Fibroblast of skin of back (primary cell): ENCODE data around the gene SLC41A3. TPM values are rescaled to one million over a fixed set of nuclear protein-coding genes. Genes with fewer than 3 reads are reported as not detected.

Experiments
- DNase-seq: peaks from one replicate; pipeline ENCODE4 v3.0.0-alpha.2; 2013
- polyA plus RNA-seq, 2 experiments: library from polyadenylated mRNA; unstranded; fragments of 120-200 nt; gene quantifications; one replicate each; pipeline ENCODE4 v1.2.1, GENCODE V29; 2013; ENCODE audit not compliant: insufficient read length in 2 of 2

The SLC41A3 gene
- 34.8 TPM for polyA plus RNA-seq (2013, experiment 1 of 2; ENCODE audit: insufficient read length)
- 36.6 TPM for polyA plus RNA-seq (2013, experiment 2 of 2; ENCODE audit: insufficient read length)

DNA sequence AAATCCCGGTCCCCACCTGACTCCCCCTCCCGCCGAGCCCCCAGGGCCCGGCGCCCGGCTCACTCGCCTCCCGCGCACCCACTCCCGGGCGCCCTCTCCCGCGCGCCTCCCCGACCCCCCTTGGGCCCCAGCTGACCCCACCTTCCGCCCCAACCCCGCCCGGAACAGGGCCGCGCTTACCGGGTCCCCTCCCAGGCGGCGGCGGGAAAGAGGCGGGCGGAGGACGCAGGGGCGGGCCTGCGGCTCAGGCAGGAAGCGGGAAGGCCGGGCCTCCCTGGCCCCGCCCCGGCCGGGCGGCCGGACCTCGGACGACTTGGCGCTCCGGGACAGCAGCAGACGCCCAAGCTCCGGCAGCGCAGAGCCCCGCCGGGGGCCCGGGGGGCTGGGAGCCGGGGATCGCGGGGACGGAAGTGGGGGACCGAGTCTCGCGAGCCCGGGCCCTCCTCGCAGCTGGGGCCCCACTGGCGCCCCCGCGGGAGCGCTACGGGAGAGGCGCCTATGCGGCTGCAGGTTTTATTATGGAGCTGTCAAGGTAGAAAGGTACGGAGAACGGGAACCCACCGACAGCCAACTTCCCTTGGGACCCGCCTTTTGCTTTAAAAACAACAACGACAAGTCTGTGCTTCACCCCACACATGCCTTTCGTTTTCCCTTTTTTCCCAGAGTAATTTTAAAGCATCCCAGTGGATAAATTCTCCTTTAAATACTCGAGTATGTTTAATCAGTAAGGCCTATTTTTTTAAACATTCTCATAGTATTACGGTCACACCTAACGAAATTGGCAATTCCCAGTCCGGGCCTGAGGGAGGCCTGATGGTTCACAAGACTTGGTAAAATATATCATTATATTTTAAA, at the start of gene SLC41A3:
SLC41A3 (minus strand) TSS at position 212 of the 855 bp plus-strand sequence. CDS start 15,905 bp downstream, outside the sequence.
- peak; percentile 81 for DNase-seq

DNA sequence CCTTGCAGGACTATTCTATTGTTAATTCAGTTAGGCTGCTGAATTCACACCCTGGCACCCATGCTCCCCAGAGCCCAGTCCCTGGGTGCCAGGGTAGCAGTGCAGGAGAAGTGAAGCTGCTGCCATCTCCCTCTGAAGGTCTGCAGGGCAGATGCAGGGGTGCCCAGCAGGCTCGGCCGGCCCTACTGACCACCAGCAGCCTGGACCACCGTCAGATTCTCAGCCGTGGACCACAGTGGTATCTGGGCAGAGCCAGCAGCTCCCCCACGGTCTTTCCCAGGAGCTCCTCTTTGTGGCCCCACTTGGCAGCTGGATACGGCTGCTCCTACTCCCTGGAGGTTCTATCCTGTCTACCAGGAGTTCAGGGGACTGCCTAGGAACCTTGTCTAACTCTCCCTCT, 49.7 kb upstream of the SLC41A3 start:
- DNase-seq: no peak

DNA sequence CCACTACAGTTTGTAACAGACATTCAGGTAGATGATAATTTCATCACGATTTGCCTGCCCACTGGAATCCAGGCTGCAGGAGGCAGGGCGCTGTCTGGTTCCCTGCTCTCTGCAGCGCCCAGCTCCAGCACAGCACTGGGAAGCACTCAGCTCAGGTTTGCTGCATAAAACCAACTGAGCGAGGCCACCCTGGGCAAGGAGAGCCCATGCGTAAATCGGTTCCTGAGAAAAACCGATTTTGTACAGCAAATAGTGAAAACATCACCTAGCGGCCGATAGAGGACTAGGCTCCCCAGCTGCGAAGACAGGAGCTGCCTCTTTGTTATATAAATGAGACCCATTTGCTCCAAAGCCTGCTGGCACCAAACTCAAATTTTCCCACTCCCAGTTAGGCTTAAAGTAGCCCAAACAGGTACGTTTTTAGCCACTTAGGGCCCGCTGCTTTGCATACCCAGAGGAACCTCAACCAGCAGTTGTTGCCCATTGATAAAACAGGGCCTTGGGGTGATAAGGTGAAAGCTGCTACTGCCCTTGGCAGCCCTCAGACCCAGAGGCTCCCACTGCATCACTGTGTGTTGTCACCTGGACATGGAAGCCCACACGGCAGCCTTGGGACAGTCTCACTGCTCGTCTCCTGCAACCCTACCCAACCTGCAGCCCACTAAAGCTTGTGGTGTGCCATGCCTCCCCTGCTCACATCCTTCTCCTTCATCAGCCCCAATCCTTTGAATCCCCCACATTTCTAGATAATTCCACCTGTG, 49.0 kb upstream of the SLC41A3 start:
- DNase-seq: no peak

DNA sequence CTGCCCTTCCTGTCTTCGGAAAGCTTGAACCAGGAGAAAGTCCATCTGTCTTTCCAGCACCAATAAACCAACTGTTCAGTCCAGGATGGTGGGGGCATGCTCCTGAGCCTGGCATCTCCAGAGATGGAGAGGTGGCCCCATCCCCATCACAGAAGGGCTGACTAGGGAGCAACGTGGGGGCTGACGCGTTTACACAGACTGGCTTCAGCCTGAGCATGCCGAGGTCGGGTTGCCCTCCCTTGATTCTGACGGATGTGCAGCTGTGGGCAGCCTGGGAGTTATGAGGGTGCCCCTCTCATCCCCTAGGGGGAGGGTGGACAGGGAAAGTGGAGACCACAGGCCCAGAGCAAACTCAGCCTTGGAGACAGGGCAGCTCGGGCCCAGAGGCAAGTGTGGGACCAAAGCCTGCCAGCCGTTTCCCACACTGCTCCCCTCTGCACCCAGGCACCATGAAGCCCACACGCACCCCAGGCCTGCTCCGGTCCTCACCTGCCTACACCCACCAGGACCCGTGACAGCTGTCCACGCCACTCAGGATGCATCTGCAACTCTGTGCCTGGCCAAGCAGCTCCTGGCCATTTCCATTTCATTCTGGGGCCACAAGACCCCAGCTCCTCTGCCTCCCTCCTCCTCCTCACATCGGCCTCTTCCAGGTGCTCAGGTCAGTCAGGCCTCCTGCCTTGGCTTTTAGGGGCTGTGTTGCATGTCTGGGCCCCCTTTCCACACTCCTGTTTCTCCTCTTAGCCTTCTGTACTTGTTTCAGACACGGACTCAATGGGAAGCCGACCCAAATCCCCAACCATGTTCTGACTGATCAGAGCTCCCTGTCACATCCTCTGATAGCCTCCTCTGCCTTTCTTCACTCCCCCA, 48.2 kb upstream of the SLC41A3 start:
- no peak for DNase-seq

DNA sequence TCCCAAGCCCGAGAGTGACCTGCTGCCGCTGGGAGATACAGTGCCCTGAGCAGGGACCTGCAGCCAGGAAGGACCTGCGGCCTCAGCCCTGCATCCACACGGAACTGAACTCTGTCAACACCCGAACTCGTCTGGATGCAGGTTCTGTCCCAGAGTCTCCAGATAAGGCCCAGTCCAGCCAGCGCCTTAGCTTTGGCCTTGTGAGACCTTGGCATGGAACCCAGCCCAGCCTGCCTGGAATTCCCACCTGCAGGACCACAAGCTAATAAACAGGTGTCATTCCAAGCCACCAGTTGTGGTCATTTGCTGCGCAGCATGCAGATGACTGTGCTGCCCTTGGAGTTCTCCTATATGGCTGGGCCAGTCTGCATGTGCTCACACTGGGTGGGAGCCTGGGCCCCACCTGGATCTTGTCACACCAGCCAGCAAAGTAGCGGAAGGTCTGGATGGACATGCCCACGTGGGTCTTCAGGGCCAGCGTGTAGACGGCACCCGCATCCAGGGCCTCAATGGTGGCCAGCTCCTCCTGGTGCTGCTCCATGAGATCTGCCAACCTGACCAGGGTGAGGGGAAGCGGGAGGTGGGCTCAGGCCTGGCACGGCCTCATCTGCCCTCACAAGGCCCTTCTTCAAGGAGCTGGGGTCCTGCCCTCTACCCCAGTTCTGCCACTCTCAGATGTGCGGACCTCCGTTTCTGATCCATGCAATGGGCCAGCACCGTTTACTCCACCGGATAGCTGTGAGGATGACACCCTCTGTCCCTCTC, 47.2 kb upstream of the SLC41A3 start:
- DNase-seq: no peak

DNA sequence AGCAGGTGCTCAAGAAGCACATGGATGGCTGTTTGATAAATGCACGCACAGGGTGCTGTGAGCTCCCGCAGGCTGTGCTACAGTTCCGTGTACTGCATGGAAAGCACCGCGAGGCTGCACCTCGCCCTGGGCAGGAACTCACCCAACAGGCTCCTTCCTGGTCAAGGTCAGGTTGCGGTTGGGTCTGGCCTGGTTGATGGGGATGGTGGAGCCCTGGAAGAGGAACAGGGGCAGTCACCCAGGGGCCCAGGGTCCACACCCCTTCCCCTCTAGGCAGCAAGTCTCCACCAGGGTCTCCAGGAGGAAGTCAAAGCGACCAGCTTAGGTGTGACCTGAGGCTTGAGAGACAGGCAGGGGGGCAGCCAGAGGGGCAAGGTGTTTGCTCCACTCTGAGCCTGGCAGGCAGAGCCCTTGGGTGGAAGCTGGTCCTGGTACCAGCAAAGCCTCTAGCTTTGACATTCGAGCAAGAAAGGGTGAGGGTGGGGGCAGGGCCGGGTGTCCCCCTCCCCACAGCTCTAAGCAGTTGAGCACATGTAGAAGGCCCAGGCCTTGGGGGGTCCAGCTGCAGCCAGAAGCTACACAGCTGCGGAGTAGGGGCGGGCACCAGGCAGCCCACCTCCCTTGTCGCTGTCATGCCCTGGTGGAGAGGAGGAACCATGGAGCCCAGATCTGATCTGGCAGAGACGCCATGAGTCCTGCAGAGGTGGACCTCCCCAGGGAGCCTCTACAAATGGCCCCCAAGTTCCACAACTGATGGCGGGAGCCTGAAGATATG, 46.3 kb upstream of the SLC41A3 start:
- DNase-seq: no peak

DNA sequence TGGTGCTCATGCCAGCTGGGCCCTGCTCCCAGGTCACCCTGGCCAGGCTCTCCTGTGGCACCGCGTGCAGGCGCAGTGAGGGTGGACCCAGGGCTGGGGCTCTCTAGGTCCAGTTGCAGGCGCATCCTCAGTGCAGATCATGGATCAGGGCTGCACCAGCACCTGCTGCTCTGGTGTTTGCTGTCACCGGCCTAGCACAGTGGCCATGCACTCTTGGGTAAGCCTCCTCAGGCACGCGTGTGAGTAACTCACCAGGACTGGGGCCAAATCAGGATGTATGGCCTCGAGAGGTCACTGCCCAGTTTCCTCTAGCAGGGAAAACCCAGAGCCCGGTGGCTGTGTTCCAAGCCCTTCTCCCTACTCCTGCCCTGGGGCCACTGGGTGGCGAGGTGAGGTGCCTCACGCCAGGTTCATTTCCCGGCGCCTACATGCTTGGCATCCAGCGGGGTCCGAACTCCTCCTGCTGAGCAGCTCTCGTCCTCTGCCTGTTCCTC, 45.5 kb upstream of the SLC41A3 start:
- DNase-seq: no peak

DNA sequence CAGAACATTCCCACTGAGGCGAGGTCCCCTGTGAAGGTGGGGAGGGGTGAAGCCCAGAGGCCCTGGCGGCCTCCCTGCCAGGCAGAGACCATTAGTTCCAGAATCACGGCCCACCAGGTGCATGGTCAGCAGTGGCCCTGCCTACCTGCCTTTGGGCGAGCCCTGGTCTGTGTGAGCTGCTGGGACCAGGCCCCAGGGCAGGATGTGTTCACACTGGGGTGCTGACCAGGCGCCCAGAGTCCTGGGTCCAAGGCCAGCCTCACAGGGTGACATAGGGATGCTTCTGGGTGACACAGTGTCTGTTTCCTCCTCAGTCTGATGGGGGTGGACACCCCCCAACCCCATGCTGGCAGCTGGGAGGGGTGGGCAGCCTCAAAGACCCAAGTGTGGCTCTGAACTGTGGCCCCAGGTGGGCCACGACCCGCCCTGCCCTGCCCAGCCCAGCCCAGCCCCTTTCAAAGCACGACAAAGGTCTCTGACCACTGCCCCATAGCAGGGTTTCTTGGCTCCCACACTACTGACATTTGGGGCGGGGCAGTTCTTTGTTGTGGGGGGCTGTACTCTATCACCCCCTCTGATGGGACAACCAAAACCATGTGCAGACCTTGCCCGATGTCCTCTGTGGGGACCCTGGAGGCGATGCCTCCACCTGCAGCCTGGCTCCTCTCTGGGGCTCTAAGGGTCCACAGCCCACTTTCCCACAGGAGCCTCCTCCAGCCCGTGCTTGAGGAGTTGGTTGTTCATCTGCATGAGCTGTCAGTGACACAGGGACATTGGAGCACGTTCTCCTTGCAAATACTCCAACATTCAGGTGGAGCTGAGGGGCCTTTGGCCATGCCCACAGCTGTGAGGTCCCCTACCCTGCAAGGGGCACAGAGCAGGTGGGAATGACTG, 44.8 kb upstream of the SLC41A3 start:
- no peak for DNase-seq

DNA sequence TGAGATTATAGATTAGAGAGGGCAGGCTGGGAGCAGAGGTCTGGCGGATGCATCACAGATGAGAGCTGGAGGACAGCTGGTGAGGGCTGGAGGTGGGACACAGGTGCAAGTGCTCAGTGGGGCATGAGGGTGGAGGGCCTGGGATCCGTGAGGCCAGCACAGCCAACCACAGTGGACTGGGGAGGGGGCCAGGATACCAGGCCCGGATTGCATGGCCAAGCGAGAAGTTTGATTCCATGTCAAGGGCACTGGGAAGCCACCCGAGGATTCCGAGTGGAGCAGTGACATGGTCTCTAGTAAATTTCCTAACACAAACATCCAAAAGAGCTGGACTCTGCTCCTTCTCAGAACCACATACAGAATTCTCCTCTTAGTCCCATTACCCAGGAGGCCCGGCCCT, 44.0 kb upstream of the SLC41A3 start:
- no peak for DNase-seq

DNA sequence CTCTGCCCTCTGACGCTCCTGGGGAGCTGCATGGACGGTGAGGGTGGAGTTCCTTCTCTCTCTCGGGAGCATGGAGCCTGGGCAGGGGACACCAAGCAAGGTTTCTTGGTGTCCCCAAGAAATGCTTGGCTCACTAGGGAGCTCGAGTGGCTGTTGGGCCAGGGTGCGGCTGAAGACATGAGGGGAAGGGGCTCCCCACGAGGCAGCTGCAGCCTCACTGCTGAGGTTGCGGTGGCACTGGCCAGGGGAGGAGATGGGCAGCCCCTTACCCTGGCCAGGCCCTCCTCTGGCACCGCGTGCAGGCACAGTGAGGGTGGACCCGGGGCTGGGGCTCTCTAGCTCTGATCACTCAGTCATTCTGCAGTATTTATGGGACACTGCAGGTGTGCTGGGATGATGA, 43.5 kb upstream of the SLC41A3 start:
- DNase-seq: no peak

DNA sequence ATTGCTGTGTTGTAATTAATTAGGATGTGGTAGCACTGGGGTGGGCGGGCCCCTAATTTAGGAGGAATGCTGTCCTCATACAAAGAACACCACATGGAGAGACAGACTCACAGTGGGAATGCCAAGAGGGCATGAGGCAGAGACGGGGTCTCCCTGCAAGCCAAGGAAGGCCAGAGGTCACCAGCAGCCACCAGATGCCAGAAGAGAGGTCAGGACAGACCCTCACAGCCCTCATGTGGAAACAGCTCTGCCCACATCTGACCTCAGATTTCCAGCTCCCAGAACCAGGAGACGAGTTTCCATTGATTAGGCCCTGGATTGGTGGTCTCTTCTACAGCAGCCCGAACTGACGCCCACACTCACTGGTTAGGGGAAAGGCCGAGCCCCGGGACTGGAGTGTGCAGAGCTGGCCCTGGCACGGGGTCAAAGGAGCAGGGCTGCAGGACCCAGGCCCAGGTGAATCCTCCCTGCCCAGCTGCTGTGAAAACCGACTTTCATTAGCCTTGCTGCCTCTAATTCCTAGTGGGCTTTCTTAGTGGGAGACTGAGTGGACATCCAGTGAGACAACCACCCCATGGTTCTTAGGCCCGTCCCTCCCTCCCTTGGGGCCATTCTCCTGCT, 43.0 kb upstream of the SLC41A3 start:
- no peak for DNase-seq

DNA sequence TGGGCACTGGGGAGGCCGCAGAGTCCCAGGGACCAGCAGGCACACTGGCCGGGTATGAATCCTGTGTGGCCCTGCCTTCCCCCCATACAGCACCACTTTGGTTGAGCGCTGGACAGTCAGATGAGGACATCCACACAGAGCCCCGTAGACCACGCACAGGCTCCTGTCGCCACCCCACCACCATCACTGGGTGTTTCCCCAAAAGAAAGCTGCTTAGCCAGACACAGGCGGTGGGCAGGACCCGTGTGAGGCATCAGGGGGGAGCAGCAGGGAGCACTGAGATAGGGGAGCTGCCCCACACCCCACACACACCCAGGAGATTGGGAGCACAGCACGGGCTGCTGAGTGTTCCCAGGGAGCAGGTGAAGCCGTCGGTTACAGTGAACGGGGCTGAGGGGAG, 42.4 kb upstream of the SLC41A3 start:
- DNase-seq: no peak

DNA sequence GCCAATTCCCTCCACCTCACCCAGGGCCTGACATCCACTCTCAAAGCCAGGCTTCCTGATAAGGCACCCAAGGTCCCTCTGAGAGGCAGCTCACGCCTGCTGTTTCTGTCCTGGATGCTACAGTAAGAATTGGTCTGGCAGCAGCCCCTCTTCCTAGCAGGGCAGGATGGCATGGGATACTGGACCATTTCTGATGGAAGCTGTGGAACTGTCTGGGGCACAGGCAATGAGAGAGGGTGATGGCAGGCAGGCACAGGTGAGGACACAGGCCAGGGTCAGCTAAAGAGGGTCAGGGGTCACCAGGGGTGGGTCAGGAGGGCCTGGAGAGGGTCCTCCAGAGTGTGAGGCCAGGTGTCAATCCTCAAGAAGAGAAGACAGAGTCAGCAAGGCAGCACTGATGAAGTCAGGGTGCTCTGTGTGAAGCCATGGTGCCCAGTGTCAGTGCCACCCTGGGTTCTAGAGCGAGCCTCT, 41.9 kb upstream of the SLC41A3 start:
- DNase-seq: no peak

DNA sequence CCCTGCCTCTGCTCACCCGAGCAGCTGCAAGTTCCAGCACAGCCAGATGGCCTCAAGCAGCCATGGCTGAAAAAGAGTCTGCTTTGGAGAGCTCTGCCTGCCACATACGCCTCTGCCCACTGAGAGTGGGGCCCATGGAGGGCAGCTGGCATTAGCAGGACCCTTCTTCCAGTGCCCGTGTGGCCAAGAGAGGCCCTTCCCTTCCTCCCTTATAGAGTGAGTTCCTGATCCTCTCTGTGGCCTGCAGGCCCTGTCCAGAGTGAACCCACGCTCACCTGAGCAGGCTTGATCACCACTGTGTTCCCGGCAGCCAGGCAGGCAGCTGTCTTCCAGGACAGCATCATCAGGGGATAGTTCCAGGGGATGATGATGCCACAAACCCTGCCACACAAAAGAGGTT, 41.4 kb upstream of the SLC41A3 start:
- DNase-seq: no peak

DNA sequence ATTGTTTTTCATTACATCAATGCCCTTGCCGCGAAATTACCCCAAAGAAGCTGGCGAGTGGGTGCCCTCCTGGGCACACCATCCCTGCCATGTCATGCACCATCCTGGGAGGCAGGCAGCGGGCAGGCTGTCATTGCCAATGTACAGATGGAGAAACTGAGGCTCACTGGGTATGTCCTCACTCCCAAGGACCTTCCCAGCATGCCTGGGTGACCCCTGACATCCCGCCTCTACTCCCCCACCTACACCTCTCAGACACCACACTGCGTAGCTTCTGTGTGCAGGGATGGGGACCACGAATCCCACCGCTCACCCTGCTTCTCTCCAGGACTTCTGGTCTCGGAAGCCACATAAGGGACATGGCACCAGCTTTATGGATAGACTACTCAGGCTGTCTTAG, 41.0 kb upstream of the SLC41A3 start:
- DNase-seq: no peak

DNA sequence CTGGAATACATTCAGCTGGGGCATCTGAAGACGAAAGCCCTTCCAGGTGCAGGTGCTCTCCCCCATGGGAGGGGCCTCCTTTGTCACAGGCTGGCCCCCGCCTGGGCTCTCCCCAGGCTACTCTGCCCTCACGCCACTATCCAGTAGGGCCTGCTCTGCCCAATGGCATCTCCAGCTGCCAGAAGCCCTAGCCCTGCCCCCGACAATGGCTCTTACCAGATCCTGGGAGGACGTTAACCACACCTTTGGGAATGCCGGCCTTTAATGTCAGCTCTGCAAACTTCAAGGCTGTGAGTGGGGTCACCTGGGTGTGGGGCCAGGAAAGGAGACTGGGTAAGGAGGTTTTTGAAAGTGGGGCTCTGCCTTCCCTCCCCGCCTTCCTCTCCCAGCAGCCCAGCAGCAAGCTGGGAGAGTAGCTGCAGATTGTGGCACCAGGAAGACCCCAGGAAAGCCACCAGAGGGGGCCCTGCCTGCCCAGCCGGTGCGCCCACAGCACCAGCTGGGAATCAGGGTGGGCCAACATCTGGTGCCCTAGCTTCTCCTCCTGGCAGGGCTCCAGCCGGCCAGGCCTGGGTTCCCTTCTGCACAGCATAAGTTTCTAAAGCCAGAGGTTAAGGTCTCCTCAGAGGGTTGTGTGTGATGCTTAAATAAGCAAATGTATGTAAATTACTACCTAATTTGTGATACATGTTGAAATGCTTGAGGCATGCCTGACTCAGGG, 40.4 kb upstream of the SLC41A3 start:
- no peak for DNase-seq

DNA sequence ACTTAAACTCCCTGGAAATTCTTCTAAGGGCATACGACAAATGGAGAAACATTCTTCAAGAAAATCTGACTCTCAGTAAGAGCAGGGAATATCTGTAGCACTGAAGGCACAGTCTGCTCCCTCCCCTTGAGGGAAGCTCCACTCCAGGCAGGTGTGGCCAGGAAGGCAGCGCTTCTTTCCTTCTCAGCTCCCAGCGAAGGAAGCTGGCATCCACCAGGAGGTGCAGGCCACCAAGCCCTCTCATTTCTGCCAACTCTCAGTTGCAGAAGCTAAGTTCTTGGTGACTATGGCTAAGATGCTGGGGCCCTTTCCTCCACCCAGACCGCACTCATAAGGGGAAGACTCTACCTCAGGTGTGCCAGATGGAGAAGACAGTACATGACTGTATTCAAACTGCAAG, 37.7 kb upstream of the SLC41A3 start:
- DNase-seq: no peak

DNA sequence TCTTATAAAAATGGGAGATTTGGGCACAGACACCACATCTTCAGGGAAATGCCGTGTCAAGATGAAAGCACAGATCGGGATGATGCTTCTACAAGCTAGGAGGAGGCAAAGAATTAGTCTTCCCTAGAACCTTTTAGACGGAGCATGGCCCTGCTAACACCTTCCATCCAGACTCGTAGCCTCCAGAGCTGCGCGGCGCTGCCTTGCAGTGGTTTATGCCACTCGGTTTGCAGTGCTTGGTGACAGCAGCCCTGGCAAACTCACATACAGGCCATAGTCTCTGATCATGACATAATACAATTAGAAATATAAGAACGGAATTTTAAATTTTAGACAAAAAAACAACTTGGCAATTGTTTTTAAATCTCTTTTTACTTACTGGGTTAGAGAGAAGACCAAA, 37.1 kb upstream of the SLC41A3 start:
- DNase-seq: no peak

DNA sequence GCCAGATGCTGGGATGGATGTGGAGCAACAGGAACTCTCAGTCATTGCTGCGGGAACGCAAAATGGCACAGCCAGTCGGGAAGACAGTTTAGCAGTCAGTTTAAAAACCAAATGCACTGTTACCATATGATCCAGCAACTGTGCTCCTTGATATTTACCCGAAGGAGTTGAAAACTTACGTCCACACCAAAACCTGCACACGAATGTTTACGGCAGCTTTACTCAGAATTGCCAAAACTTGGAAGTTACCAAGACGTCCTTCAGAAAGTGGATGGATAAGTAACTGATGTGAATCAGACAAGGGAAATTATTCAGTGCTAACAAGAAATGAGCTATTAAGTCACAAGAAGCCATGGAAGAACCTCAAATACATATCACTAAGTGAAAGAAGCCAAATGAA, 36.1 kb upstream of the SLC41A3 start:
- DNase-seq: no peak
